Muscle layer of colon (tissue), 2 donors: ENCODE measurements around the gene FTCD.

Experiments
- H3K27ac ChIP-seq: one replicate; pipeline ENCODE4 v1.7.0; 2013; ENCODE audit warnings: low read depth, mild to moderate bottlenecking, low read length, moderate library complexity
- H3K27me3 ChIP-seq, 2 donors: one replicate each; pipeline ENCODE4 v1.7.0; 2013; ENCODE audit warnings: low read length in 2 of 2, mild to moderate bottlenecking in 2 of 2; ENCODE audit not compliant: insufficient read depth in 2 of 2, control insufficient read depth in 1 of 2
- H3K36me3 ChIP-seq: one replicate; pipeline ENCODE4 v1.7.0; 2013; ENCODE audit warnings: mild to moderate bottlenecking, low read length; ENCODE audit not compliant: insufficient read depth
- H3K4me1 ChIP-seq: one replicate; pipeline ENCODE4 v1.7.0; 2013; ENCODE audit warnings: mild to moderate bottlenecking, low read length; ENCODE audit not compliant: insufficient read depth
- H3K4me3 ChIP-seq, 2 donors: one replicate each; pipeline ENCODE4 v1.7.0; 2013; ENCODE audit warnings: low read length in 2 of 2, low read depth in 1 of 2, mild to moderate bottlenecking in 1 of 2, moderate library complexity in 1 of 2
- H3K9ac ChIP-seq: one replicate; pipeline ENCODE4 v1.7.0; 2013; ENCODE audit warnings: low read length
- H3K9me3 ChIP-seq: one replicate; pipeline ENCODE4 v1.7.0; 2013; ENCODE audit warnings: mild to moderate bottlenecking, low read length
- donor health status: abdominal sarcoma.
- donor health status: Adenocarcinoma of cecum.

The FTCD gene

GRCh38 chr21:46100426-46100825 lies 55.0 kb downstream of the FTCD start:
- Histone ChIP-seq H3K9ac (peak overlapping the region; percentile 71), H3K27ac (peak overlapping the region; percentile 50), H3K4me1 (peaks cover 33% of the 10 kb centered on the region), H3K27me3 (no peaks in the 10 kb centered on the region), H3K4me3 (peak overlapping the region in 1 of 2 donors; percentile 76), H3K36me3 (peaks cover 8% of the 10 kb centered on the region), H3K9me3 (no peaks in the 10 kb centered on the region)

GRCh38 chr21:46100020-46100419 lies 55.4 kb downstream of the FTCD start:
- Histone ChIP-seq H3K36me3 (peaks cover 8% of the 10 kb centered on the region), H3K9ac (peak overlapping the region; percentile 71), H3K9me3 (no peaks in the 10 kb centered on the region), H3K4me3 (peak overlapping the region in 1 of 2 donors; percentile 76), H3K27ac (peak overlapping the region; percentile 50), H3K4me1 (peaks cover 36% of the 10 kb centered on the region), H3K27me3 (no peaks in the 10 kb centered on the region)

DNA sequence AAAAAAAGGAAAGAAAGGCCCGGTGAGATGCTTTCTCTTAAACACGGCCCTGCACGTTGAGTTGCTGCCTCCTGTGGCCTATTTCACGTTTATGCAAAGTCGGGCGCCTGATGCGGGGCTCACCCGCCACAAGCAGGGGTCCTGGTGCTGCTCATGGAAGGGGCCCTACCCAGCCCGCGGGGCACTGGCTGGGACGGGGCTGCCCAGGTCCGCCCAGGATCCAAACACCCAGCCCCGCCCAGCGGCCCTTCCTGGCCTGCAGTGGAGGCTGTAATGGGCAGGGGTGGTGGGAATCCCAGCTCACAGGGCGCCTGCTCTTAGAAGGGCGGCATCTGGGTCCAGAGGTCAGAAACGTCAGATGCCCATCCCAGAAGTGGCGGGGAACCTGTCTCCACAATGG lies 55.9 kb downstream of the FTCD start:
- Histone ChIP-seq H3K4me3 (peak overlapping the region; percentile 47 to 76), H3K9me3 (no peaks in the 10 kb centered on the region), H3K36me3 (peaks cover 8% of the 10 kb centered on the region), H3K4me1 (peaks cover 42% of the 10 kb centered on the region), H3K27me3 (no peaks in the 10 kb centered on the region), H3K9ac (peak overlapping the region; percentile 71), H3K27ac (peak overlapping the region; percentile 50)

DNA sequence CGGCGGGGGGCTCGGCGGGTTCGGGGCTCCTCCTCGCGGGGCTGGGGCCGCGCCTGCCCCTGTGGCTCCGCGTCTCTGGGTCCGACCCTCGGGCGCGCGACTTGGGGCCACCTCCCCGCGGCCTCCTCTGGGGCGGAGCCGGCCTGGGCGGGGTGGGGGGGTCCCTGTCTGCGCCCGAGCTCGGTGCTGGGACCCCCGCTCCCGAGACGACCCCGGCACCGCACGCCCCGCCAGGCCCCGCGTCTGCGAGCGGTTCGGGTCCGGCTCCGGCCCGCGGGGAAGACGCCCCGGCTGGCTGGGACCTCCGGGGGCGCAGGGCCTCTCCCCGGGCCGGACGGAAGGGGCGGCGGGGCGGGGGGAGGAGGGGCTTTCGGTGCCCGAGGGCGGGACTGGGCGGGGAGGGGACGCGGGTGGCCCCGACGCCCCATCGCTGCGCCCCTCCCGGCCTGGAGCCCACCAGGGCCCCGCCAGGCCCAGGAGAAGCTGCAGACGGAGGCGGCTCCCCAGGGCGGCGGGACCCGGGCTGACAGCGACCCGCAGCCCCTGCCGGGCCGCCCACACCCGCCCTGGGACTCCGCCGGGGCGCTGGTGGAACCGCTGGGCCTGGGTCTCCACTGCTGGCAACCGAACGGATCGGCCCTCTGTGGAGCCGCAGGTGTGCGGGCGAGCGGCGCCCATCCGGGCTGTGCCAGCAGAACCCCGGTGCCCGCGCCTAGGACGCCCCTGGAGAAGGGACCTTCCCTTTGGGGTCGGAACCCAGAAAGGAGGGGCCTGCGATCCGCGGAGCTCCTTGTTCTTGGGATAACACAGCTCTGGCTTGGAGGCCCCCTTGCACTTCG lies 56.9 kb downstream of the FTCD start:
- Histone ChIP-seq H3K9ac (peak overlapping the region; percentile 71), H3K4me1 (peaks cover 51% of the 10 kb centered on the region), H3K4me3 (peak overlapping the region; percentile 76 to 78), H3K9me3 (no peaks in the 10 kb centered on the region), H3K27me3 (no peaks in the 10 kb centered on the region), H3K36me3 (peaks cover 4% of the 10 kb centered on the region), H3K27ac (peak overlapping the region; percentile 91)

GRCh38 chr21:46097336-46098293 lies 57.8 kb downstream of the FTCD start, which contains the start of gene COL6A2:
Gene COL6A2, plus strand, starts transcription at chr21:46098112.
- H3K4me1 ChIP-seq = peaks cover 60% of the 10 kb centered on the region

DNA sequence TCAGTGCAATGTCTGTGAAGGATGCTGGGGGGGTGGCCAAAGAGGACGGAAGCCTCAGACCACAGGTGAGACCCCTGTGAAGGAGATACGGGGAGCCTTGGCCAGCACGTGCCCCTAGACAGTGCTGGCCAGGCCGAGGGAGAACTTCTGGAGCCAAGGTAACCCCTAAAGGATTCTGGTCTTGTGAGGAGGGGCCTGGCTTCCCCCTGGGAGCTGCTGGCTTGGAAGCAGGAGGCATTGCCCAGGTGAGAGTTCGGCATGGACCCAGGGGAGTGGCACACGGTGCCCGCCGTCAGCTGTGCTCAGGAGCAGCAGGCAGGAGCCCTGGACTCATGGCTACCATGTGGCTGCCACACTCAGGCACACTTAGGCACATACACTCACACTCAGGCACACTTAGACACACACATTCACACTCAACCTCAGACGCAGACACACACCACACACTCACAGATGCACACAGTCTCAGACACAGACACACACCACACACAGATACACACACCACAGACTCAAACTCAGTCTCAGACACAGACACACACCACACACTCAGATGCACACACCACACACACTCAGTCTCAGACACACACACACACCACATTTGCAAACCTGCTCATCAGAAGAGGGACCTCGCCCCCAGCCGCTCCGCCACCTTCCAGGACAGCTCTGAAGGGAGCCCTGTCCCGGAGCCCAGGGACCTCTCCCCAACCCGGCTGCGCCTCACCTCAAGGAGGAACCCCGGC lies 58.6 kb downstream of the FTCD start:
- Histone ChIP-seq H3K9me3 (no peaks in the 10 kb centered on the region), H3K36me3 (peaks cover 3% of the 10 kb centered on the region), H3K4me1 (peaks cover 67% of the 10 kb centered on the region), H3K27me3 (no peaks in the 10 kb centered on the region), H3K4me3 (peak overlapping the region; percentile 42 to 64), H3K9ac (peak overlapping the region; percentile 78), H3K27ac (peak overlapping the region; percentile 93)

More at GRCh38 chr21:46097336-46098293, 57.8 kb downstream of the FTCD start, which contains the start of gene COL6A2:
- H3K4me3 ChIP-seq = peak within 1 kb of the TSS; percentile 76 to 78
- peaks cover 3% of the 10 kb centered on the region for H3K36me3 ChIP-seq
- H3K27me3 ChIP-seq = no peaks in the 10 kb centered on the region
- H3K9me3 ChIP-seq = no peaks in the 10 kb centered on the region
- H3K9ac ChIP-seq = peak within 1 kb of the TSS; percentile 78
- peak within 1 kb of the TSS; percentile 93 for H3K27ac ChIP-seq

DNA sequence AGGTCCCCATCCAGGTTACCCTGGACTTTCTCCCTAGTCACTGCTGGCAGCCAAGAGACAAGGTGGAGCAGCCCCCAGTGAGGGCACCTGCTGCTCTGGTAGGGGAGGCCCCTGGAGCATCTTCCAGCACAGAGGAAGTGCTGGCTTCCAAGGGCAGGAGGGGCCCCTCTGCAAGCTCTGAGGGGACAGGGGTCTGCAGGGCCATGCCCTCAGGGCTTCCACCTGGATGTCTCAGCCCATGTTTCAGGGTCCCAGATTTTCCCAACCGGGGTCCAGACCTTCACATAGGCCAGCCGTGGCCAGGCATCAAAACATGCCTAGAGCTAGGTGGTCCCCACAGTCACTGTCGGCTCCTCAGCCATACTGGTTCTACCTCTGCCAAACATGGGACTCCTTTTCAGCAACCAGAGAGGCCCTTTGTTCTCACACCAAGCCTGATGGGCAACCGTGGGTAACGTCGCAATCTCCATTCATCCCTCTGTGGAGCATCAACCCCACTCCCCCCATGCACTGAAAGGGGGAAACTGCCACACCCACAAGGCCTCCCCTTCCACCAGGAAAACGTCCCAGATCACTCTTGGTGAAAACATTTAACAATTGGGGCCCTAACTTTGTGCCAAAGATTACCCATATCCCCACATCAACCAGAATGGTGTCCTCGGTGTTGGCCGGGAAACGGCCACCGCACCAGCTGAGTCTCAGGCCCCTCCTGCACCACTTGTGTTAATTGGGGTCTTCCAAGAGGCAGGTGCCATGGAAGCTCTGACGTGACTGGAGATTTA lies 59.4 kb downstream of the FTCD start:
- Histone ChIP-seq H3K36me3 (no peaks in the 10 kb centered on the region), H3K27ac (peak overlapping the region; percentile 93), H3K9me3 (no peaks in the 10 kb centered on the region), H3K9ac (no peak overlapping the region), H3K4me1 (peaks cover 67% of the 10 kb centered on the region), H3K4me3 (peak overlapping the region in 1 of 2 donors; percentile 64), H3K27me3 (no peaks in the 10 kb centered on the region)

GRCh38 chr21:46095083-46095719 lies 60.2 kb downstream of the FTCD start:
- Histone ChIP-seq H3K4me3 (no peak overlapping the region), H3K4me1 (peaks cover 60% of the 10 kb centered on the region), H3K9ac (peak overlapping the region; percentile 13), H3K9me3 (no peaks in the 10 kb centered on the region), H3K27ac (peak overlapping the region; percentile 93), H3K27me3 (no peaks in the 10 kb centered on the region), H3K36me3 (no peaks in the 10 kb centered on the region)

- Histone ChIP-seq H3K9ac (peak overlapping the region; percentile 13), H3K36me3 (no peaks in the 10 kb centered on the region), H3K9me3 (no peaks in the 10 kb centered on the region), H3K27ac (peak overlapping the region; percentile 93), H3K27me3 (no peaks in the 10 kb centered on the region), H3K4me1 (peaks cover 61% of the 10 kb centered on the region), H3K4me3 (no peak overlapping the region)
Measured at GRCh38 chr21:46094401-46095082, 60.8 kb downstream of the FTCD start.
